H1 (cell line): Measurements from ENCODE around the gene TMTC2. TPM values are rescaled to one million over a fixed set of nuclear protein-coding genes. Genes with fewer than 3 reads are reported as not detected.

Source experiments
- ASH2L ChIP-seq: fragments of 200-600, 300-600 bp; sonication (generic); IDR thresholded peaks from one replicate; pipeline ENCODE4 v1.7.1; 2017; ENCODE audit warnings: low read length
- POU5F1 ChIP-seq: IDR thresholded peaks from 2 replicates; pipeline ENCODE4 v1.6.1; 2011; ENCODE audit warnings: low read depth, mild to moderate bottlenecking, low read length, moderate library complexity
- RFX5 ChIP-seq: IDR thresholded peaks from 2 replicates; pipeline ENCODE4 v1.6.1; 2011; ENCODE audit warnings: low read depth, low read length, improper control_type of control experiment, borderline replicate concordance
- polyA plus RNA-seq, 7 experiments: library from polyadenylated mRNA; depleted of rRNA in 3 of 7; stranded (reverse) in 5 of 7; unstranded in 2 of 7; fragments of >200 nt in 5 of 7; fragments of 200-250 nt in 2 of 7; gene quantifications; 1 replicate in 5 of 7; 2 replicates in 1 of 7; 4 replicates in 1 of 7; pipeline versions ENCODE4 v1.2.1 to v1.2.3, GENCODE V29; 2011 to 2013; ENCODE audit warnings: missing spikeins in 2 of 7, mixed read lengths in 2 of 7
- total RNA-seq: library from RNA; stranded (reverse); fragmentation: NEBNext Ultra II Directional; extraction: Animal tissue kit (Norgen Biotek cat#: 25700); gene quantifications from 2 replicates; pipeline ENCODE4 v1.2.1, GENCODE V29; 2021

Gene TMTC2
- total and polyA plus RNA-seq, 2 of the 8 experiments (the other 6 are each of a cell fraction or from before 2014, with no cell fraction given) = 2.3 to 3.9 TPM

GRCh38 chr12:82666830-82667229 lies 19.9 kb upstream of the TMTC2 start (continued):
- TF ChIP-seq ASH2L = no peak
- no peak for TF ChIP-seq RFX5
- TF ChIP-seq POU5F1 = no peak
